SU-DHL-6 (cell line): Measurements from ENCODE around the gene FSTL4.

Experiments
- CTCF ChIP-seq: fragments of 200-600 bp; sonication (generic); IDR thresholded peaks from one replicate; pipeline ENCODE4 v1.5.1; 2017; ENCODE audit warnings: antibody characterized with exemption, mild to moderate bottlenecking, low read length, moderate library complexity; ENCODE audit not compliant: insufficient read depth, poor library complexity, severe bottlenecking
- EZH2phosphoT487 ChIP-seq: fragments of 200-600 bp; sonication (generic), shearing (Covaris generic); conservative IDR thresholded peaks from 2 replicates; pipeline ENCODE4 v1.6.1; 2018; ENCODE audit warnings: mild to moderate bottlenecking, antibody characterized with exemption, low read length, moderate library complexity, mixed read lengths

GRCh38 chr5:133243196-133243595 lies 369.1 kb downstream of the FSTL4 start:
- TF ChIP-seq CTCF (no peak), EZH2phosphoT487 (no peak)
